Stimulated activated naive CD8-positive, alpha-beta T cell treated with anti-CD3 and anti-CD28 coated beads, Interleukin-15, amount 100 ng/mL, for 72 hours (primary cell): ENCODE results near the gene ENO3.

Source experiments
- ATAC-seq: fragments of 150-1000 bp; cut with Tn5 transposase; 2 replicates; pipeline ENCODE4 v1.10.0; 2021; ENCODE audit warnings: mild to moderate bottlenecking, moderate library complexity
- DNase-seq, 2 donors: peaks; one replicate each; pipeline ENCODE4 v3.0.0; 2021 to 2022
- H3K27ac Mint-ChIP-seq, 2 donors: one replicate each; pipeline ENCODE4 v1.8.0; 2022; ENCODE audit warnings: mild to moderate bottlenecking in 2 of 2, mixed read lengths in 2 of 2, moderate library complexity in 2 of 2
- H3K27me3 Mint-ChIP-seq: one replicate; pipeline ENCODE4 v1.8.0; 2022; ENCODE audit warnings: mixed read lengths
- H3K4me1 Mint-ChIP-seq: one replicate; pipeline ENCODE4 v1.8.0; 2022; ENCODE audit warnings: mild to moderate bottlenecking, mixed read lengths
- H3K4me3 Mint-ChIP-seq, 2 donors: one replicate each; pipeline ENCODE4 v1.8.0; 2022; ENCODE audit warnings: mild to moderate bottlenecking in 2 of 2, mixed read lengths in 2 of 2, moderate library complexity in 1 of 2
- H3K9me3 Mint-ChIP-seq, 2 donors: one replicate each; pipeline ENCODE4 v1.8.0; 2022; ENCODE audit warnings: mixed read lengths in 2 of 2

Gene ENO3

DNA sequence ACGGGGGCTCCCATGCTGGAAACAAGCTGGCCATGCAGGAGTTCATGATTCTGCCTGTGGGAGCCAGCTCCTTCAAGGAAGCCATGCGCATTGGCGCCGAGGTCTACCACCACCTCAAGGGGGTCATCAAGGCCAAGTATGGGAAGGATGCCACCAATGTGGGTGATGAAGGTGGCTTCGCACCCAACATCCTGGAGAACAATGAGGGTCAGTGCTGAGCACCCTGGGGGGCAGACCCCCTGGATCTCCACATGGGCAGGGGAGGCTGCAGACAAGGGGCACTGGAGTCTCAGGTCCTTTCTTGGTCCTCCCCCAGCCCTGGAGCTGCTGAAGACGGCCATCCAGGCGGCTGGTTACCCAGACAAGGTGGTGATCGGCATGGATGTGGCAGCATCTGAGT lies 4.2 kb downstream of the ENO3 start:
- ATAC-seq: no peak
- Mint-ChIP-seq H3K27ac (no peak overlapping the region), H3K4me3 (no peak overlapping the region), H3K27me3 (no peaks in the 10 kb centered on the region), H3K4me1 (peaks cover 32% of the 10 kb centered on the region), H3K9me3 (no peaks in the 10 kb centered on the region)
- no peak for DNase-seq

- no peaks in the 10 kb centered on the region for H3K9me3 Mint-ChIP-seq
- H3K27ac Mint-ChIP-seq: no peak overlapping the region
- no peak overlapping the region for H3K4me3 Mint-ChIP-seq
- H3K4me1 Mint-ChIP-seq: peaks cover 17% of the 10 kb centered on the region
- DNase-seq (peak in 1 of 2 donors; percentile 29), ATAC-seq (peak; percentile 41)
- H3K27me3 Mint-ChIP-seq: no peaks in the 10 kb centered on the region
Observed at GRCh38 chr17:4956493-4957061, 5.7 kb downstream of the ENO3 start.

GRCh38 chr17:4958102-4958501 lies 7.2 kb downstream of the ENO3 start:
- Mint-ChIP-seq H3K4me1 (peaks cover 12% of the 10 kb centered on the region), H3K9me3 (no peaks in the 10 kb centered on the region), H3K27me3 (no peaks in the 10 kb centered on the region), H3K27ac (no peak overlapping the region), H3K4me3 (no peak overlapping the region)
- ATAC-seq (no peak), DNase-seq (no peak)

- Mint-ChIP-seq H3K27me3 (no peaks in the 10 kb centered on the region), H3K4me3 (no peak overlapping the region), H3K9me3 (no peaks in the 10 kb centered on the region), H3K4me1 (peaks cover 12% of the 10 kb centered on the region), H3K27ac (peak overlapping the region in 1 of 2 donors; percentile 65)
- no peak for DNase-seq
- ATAC-seq: peak; percentile 19
Observed at GRCh38 chr17:4959261-4959965, 8.5 kb downstream of the ENO3 start.

DNA sequence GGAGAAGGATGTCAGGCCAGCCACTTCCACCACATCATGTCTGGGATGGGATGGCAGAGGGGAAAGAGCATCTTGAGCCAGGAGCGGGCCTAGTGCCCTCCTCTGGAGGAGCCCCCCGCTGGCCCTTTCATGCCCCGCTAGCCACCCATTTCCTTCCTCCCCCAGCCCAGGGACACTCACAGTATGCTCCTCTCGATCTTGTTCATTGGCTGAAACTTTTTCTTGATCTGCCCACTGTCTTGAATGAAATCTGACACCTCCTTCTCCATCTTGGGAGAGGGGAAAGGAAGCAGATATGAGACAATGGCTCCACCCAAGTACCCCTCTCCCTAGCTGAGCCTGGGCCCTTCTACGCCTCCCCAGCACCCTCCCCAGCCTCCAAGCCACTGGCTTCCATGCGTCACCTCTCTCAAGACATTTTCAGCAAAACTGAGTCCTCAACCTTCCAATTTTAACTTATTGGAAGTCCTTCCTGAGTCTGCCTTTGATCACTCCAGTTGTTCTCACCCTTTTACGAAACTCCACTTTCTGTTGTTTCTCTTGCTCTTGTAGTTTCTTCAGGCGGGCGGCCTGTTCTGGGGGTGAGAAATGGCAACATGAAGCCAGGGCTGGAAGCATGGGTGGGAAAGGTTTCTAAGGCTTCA lies 9.5 kb downstream of the ENO3 start:
- H3K27me3 Mint-ChIP-seq: no peaks in the 10 kb centered on the region
- H3K4me3 Mint-ChIP-seq: no peak overlapping the region
- ATAC-seq: no peak
- H3K4me1 Mint-ChIP-seq: peaks cover 17% of the 10 kb centered on the region
- peak overlapping the region in 1 of 2 donors; percentile 66 for H3K27ac Mint-ChIP-seq
- peaks cover 0 to 5% of the 10 kb centered on the region in 2 donors for H3K9me3 Mint-ChIP-seq
- no peak for DNase-seq

DNA sequence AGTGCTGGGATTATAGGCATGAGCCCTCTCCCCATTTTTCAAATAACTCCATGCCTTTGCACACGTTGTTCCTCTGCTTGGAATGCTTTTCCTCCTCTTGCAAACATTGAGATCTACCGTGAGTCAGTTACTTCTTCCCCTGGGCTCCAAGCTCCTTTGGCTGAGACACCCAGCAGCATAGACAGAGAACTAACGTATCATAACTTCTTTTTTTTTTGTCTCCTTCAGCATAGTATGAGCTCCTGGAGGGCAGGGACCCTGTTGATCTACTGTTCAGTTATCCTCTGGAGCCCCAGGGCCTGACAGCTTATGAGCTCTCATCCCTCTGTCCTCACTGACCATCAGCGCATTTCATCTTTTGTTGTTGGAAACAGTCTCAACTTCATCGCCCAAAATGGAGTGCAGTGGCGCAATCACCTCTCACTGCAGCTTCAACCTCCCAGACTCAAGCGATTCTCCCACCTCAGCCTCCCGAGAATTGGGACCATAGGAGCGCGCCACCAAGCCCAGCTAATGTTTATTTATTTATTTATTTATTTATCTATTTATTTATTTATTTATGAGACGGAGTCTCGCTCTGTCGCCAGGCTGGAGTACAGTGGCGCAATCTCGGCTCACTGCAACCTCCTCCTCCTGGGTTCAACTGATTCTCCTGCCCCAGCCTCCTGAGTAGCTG lies 14.5 kb downstream of the ENO3 start:
- Mint-ChIP-seq H3K4me1 (peaks cover 18% of the 10 kb centered on the region), H3K9me3 (peaks cover 0 to 7% of the 10 kb centered on the region in 2 donors), H3K4me3 (peak overlapping the region in 1 of 2 donors; percentile 36), H3K27ac (peak overlapping the region in 1 of 2 donors; percentile 38), H3K27me3 (no peaks in the 10 kb centered on the region)
- no peak for ATAC-seq
- no peak for DNase-seq

DNA sequence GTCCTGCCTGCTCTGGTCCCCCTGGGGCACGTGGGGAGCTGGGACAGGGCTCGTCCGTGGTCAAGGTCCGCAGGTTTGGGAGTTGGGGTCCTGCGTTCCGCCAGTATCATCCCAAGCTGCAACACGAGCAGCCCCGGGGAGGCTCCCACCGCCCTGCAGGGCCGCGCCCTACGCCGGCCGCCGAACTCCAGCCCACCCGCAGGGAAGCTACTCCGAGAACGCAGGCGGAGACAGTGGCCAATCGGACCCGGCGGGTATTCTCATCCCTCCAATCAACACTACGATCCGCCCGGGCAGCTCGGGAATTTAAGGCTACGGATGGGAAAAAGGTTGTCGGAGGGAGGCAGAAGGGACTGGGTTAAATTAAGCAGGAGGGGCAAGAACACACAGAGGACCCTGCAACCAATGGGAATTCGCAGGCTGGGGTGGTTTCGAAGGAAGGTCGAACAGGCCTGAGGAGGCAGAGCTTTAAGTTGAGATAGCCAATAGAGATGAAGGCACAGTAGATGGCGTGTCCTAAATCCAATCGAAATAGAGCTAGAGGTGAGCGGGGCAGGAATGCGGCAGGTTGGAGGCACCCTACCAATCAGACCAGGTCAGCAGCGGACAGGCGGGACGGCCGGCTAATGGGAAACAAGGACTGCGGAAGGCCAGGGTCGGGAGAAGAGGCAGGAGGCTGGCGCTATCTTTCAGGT lies 16.1 kb downstream of the ENO3 start:
- Mint-ChIP-seq H3K4me1 (peaks cover 18% of the 10 kb centered on the region), H3K27ac (peak overlapping the region in 1 of 2 donors; percentile 1), H3K9me3 (peaks cover 0 to 7% of the 10 kb centered on the region in 2 donors), H3K4me3 (no peak overlapping the region), H3K27me3 (no peaks in the 10 kb centered on the region)
- peak; percentile 75 for ATAC-seq
- peak; percentile 90 to 93 for DNase-seq

DNA sequence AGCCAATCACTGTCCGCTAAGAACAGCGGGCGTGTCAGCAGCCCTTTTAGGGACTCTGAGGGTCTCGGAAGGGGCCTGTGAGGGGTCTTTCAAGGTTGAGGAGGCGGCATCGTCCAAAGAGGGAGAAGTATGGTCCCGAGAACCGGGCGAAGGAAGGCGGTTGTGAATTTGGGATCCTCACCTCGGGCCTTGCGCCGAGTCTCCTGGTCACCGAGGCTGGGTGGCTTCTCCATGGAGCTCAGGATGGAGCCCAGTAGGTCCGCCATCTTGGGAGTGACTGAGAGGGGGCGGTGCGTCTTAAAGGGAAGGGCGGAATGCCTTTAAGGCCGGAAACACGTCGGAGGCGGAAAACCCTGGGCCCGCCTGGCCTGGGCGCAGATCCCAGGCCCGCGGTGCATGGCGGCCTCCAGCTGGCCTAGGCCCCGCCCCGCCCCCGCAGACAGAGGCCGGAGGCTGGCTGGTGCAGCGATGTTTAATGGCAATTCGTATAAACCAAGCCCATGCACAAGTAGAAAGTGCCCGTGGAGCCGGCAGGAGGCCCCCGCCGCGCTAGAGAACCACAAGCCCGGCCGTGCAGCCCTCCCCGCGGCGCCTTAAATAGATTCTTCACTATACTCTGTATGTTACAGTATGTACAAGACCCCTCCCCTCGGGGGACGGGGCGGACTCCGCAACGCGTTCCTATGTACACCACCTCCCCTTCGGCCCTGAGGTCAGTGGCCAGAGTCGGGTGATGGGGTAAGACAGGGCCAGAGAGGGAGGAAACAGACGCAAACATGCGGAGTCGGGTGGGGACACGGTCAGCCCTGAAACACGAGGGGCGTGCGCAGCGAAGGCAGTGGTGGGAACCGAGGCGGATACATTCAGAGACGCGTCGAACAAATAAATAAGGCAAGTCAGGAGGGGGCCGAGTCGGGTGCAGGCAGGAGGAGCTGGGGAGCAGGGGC lies 16.9 kb downstream of the ENO3 start, which contains the start of gene SPAG7:
SPAG7 (minus strand) TSS at position 279 of the 947 bp plus-strand sequence; CDS start at position 266, 13 bp downstream.
- Mint-ChIP-seq H3K27me3 (no peaks in the 10 kb centered on the region), H3K4me3 (no peak within 1 kb of the TSS), H3K9me3 (peaks cover 0 to 7% of the 10 kb centered on the region in 2 donors), H3K4me1 (peaks cover 18% of the 10 kb centered on the region), H3K27ac (peak within 1 kb of the TSS in 1 of 2 donors; percentile 1)
- DNase-seq (peak; percentile 95 to 97), ATAC-seq (peak; percentile 73)

DNA sequence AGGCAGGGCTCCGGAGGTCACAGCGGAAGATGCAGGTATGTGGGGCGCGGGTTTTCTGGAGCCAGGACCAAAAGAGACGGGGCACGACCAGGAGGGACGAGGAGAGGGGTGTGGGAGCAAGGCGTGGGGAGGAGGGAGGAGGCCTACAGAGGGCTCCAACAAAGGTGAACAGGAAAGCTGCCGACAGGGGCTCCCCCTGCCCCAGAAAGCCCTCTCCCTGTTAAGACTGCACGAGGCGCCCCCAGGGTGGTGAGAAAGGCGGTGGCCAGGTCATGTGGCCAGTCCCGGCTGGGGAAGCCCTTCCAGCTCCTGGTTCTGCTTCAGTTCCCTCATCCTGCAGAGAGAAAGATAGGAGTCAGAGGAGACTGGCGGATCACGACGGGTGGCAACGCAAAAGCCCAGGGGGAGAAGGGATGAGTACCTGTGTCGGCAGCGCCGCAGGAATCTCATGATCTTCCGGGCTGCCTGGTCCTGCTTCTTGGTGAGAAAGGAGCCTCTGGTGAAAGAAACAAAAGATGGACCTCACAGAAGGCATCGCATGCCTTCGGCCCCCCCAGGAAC lies 17.6 kb downstream of the ENO3 start:
- no peaks in the 10 kb centered on the region for H3K27me3 Mint-ChIP-seq
- H3K9me3 Mint-ChIP-seq: peaks cover 0 to 7% of the 10 kb centered on the region in 2 donors
- peak in 1 of 2 donors; percentile 69 for DNase-seq
- H3K27ac Mint-ChIP-seq: no peak overlapping the region
- peak; percentile 4 for ATAC-seq
- no peak overlapping the region for H3K4me3 Mint-ChIP-seq
- peaks cover 20% of the 10 kb centered on the region for H3K4me1 Mint-ChIP-seq

GRCh38 chr17:4969047-4969550 lies 18.2 kb downstream of the ENO3 start:
- ATAC-seq (peak; percentile 73), DNase-seq (peak; percentile 77 to 84)
- Mint-ChIP-seq H3K9me3 (peaks cover 0 to 7% of the 10 kb centered on the region in 2 donors), H3K4me1 (peaks cover 24% of the 10 kb centered on the region), H3K4me3 (no peak overlapping the region), H3K27me3 (no peaks in the 10 kb centered on the region), H3K27ac (no peak overlapping the region)

DNA sequence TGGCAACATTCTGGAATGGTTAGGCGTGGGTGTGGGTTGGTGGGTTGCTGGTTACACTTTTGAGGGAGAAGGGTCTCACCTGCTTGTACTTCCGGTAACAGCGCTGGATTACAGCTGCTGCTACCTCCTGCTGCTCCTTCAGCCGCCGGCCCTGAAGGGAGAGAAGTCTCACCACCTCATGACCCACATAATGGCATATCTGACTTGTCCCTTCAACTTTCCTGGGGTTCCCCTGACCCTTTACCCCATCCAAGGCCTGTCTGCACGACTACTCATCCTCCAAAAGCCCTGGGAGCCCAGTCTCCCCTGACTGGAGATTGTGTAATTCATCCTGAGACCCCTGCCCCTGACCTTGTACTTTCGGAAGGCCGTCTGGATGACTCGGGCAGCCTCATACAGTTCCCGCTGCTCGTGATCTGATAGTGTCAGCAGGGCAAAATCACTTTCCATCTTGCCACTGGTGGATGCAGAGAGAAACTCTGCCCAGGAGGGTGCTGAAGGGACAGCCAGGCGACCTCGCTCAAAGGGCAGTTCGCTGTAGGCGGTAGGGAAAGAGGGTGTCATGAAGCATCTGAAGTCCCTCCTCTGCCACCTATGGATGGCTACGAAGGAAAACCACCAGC lies 18.7 kb downstream of the ENO3 start:
- Mint-ChIP-seq H3K27me3 (no peaks in the 10 kb centered on the region), H3K9me3 (peaks cover 0 to 7% of the 10 kb centered on the region in 2 donors), H3K4me1 (peaks cover 24% of the 10 kb centered on the region), H3K27ac (no peak overlapping the region), H3K4me3 (no peak overlapping the region)
- DNase-seq (peak in 1 of 2 donors; percentile 73), ATAC-seq (peak; percentile 49)

- H3K27me3 Mint-ChIP-seq: no peaks in the 10 kb centered on the region
- ATAC-seq: no peak
- no peak for DNase-seq
- H3K4me1 Mint-ChIP-seq: peaks cover 21% of the 10 kb centered on the region
- no peak overlapping the region for H3K27ac Mint-ChIP-seq
- H3K9me3 Mint-ChIP-seq: peaks cover 0 to 3% of the 10 kb centered on the region in 2 donors
- H3K4me3 Mint-ChIP-seq: no peak overlapping the region
Observed at GRCh38 chr17:4970273-4970672, 19.4 kb downstream of the ENO3 start.

GRCh38 chr17:4971826-4972225 lies 20.9 kb downstream of the ENO3 start:
- peaks cover 7% of the 10 kb centered on the region for H3K4me1 Mint-ChIP-seq
- DNase-seq: no peak
- H3K27me3 Mint-ChIP-seq: no peaks in the 10 kb centered on the region
- ATAC-seq: no peak
- H3K27ac Mint-ChIP-seq: peak overlapping the region in 1 of 2 donors; percentile 66
- no peaks in the 10 kb centered on the region for H3K9me3 Mint-ChIP-seq
- H3K4me3 Mint-ChIP-seq: no peak overlapping the region
